Measurements from ENCODE around the gene KTI12. TPM values are rescaled to one million over a fixed set of nuclear protein-coding genes. Genes with fewer than 3 reads are reported as not detected.
A peak's percentile ranks its signal among the peaks of the same experiment; 100 is the strongest.

The KTI12 gene
- total RNA-seq, 4 donors from 2014 or later, result 7.5 to 9.5 (median 8.9) TPM; not detected in 1

DNA sequence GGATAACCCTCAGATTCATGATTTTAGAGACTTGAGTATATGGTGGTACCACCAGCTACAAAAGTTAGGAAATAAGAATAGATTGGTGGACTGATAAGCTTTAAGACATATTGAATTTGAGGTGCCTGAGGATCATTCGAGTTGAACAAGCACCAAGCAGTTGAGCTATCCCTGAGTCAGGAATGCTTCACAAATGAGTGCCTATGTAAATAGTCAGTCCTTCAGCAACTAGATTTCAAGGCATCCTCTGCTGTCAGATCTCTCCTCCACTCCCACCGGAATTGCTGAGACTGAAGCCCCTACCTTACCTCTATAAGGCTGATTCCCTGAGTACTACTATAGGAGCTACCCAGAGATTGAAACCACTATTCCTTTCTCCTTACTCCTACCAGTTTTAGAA is 29.6 kb upstream of the KTI12 start:
- TF ChIP-seq POLR2A (IDR thresholded peaks at IDR 0.05), result no peak
- TF ChIP-seq, protein P1, sequence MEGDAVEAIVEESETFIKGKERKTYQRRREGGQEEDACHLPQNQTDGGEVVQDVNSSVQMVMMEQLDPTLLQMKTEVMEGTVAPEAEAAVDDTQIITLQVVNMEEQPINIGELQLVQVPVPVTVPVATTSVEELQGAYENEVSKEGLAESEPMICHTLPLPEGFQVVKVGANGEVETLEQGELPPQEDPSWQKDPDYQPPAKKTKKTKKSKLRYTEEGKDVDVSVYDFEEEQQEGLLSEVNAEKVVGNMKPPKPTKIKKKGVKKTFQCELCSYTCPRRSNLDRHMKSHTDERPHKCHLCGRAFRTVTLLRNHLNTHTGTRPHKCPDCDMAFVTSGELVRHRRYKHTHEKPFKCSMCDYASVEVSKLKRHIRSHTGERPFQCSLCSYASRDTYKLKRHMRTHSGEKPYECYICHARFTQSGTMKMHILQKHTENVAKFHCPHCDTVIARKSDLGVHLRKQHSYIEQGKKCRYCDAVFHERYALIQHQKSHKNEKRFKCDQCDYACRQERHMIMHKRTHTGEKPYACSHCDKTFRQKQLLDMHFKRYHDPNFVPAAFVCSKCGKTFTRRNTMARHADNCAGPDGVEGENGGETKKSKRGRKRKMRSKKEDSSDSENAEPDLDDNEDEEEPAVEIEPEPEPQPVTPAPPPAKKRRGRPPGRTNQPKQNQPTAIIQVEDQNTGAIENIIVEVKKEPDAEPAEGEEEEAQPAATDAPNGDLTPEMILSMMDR (IDR thresholded peaks at IDR 0.05), result no peak
- DNase-seq, result no peak
- Histone ChIP-seq H3K27me3 (no peaks in the 10 kb centered on the region), H3K27ac (no peak overlapping the region), H3K4me3 (no peak overlapping the region), H3K9me3 (no peaks in the 10 kb centered on the region), H3K4me1 (peaks cover 0 to 7% (median 1%) of the 10 kb centered on the region in 4 donors), H3K36me3 (peaks cover 0 to 70% (median 0%) of the 10 kb centered on the region in 3 donors)

DNA sequence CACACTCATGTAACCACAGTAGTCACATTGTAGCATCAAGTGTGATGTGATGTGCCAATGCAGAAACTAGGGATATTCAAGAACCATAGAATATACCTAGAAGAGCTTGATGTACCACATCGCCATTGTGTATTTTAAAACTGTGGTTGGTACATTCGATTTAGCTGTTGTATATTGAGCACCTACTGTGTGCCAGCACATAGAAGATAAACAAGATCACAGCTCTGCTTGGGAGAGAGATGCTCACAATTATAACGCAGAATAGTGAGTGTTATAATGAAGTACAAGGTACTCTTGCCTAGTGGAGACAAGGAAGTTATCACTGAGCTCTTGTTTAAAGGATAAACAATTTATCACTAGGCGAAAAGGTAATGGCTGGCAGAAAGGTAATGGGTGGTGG is 27.2 kb upstream of the KTI12 start:
- no peak overlapping the region for H3K4me3 ChIP-seq
- H3K36me3 ChIP-seq, result peaks cover 0 to 46% (median 0%) of the 10 kb centered on the region in 3 donors
- no peak for TF ChIP-seq POLR2A (IDR thresholded peaks at IDR 0.05)
- TF ChIP-seq, protein P1 (IDR thresholded peaks at IDR 0.05), result no peak
- H3K9me3 ChIP-seq, result no peaks in the 10 kb centered on the region
- no peak overlapping the region for H3K27ac ChIP-seq
- H3K27me3 ChIP-seq, result no peaks in the 10 kb centered on the region
- no peak for DNase-seq
- peaks cover 0 to 19% (median 5%) of the 10 kb centered on the region in 4 donors for H3K4me1 ChIP-seq

DNA sequence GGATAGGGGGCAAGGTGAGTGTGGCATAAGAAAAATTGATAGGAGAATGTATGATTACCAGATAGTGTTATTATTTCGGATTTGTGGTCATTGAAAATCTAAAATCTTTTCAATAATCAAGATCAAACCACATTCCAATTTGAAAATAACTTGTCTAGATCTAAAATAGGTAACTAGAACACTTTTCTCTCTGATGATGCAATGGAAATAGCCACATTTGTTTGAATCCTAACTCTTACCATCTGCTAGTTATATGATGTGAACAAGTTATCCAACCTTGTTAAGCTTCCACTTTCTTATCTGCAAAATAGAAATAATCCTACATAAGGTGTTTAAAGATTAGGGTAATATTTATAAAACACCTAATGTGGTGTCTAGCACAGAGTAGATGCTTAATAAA is 26.3 kb upstream of the KTI12 start:
- H3K9me3 ChIP-seq, result no peaks in the 10 kb centered on the region

DNA sequence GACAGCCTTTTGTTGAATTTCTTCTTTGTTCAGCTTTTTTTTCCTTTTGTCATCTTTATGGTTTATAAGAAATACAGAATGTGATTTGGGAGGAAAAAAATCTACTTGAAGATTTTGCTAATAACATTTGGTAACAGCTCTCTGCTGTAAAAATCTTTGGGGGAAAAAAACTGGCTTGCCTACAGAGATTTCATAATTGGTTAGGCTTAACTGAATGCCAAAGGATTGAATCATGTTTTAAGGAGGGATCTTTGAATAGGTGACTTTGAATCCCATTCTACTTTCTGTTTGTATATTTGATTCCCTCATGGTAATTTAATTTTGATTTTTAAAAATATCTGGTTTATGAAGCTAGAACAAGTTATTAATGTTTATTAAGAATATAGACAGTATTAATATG is 25.7 kb upstream of the KTI12 start:
- Histone ChIP-seq H3K4me1 (peaks cover 0 to 22% (median 7%) of the 10 kb centered on the region in 4 donors), H3K4me3 (no peak overlapping the region), H3K36me3 (peaks cover 0 to 31% (median 0%) of the 10 kb centered on the region in 3 donors), H3K27ac (no peak overlapping the region), H3K9me3 (no peaks in the 10 kb centered on the region), H3K27me3 (no peaks in the 10 kb centered on the region)
- DNase-seq, result no peak
- TF ChIP-seq, protein P1 (IDR thresholded peaks at IDR 0.05), result no peak
- no peak for TF ChIP-seq POLR2A (IDR thresholded peaks at IDR 0.05)

More for the DNA sequence above, 26.3 kb upstream of the KTI12 start:
- H3K4me1 ChIP-seq, result peaks cover 0 to 19% (median 5%) of the 10 kb centered on the region in 4 donors
- H3K27ac ChIP-seq, result no peak overlapping the region
- H3K36me3 ChIP-seq, result peaks cover 0 to 37% (median 0%) of the 10 kb centered on the region in 3 donors
- no peak for TF ChIP-seq POLR2A (IDR thresholded peaks at IDR 0.05)
- TF ChIP-seq, protein P1 (IDR thresholded peaks at IDR 0.05), result no peak
- H3K4me3 ChIP-seq, result no peak overlapping the region
- H3K27me3 ChIP-seq, result no peaks in the 10 kb centered on the region
- no peak for DNase-seq

DNA sequence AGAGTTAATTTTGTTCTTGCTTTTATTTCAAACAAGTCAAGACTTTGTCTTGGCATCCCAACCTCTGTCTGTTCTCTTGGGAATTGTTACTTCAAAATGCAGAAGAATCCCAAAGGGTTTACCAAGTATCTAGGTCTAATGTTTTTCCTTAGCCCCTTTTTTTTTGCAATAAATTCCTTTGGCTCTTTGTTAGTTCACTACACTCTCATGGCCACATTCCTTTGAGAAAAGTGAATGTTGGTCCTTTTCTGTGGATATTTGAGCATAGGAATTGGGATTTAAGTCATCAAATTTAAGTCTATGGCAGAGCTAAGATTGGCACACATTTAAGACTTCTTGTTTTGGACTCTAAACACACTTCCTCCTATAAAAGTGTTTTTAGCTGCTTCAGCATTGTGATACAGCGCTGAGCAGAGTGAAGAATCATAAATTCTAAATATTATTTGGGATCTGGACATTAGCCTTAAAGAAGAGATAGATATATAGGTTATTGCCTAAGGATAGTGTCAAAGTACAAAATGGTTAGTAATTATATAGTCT is 24.3 kb upstream of the KTI12 start:
- Histone ChIP-seq H3K4me1 (peaks cover 0 to 33% (median 12%) of the 10 kb centered on the region in 4 donors), H3K9me3 (no peaks in the 10 kb centered on the region), H3K27ac (no peak overlapping the region), H3K4me3 (peak overlapping the region in 2 of 4 donors; percentile 92 to 94), H3K36me3 (peaks cover 0 to 19% (median 0%) of the 10 kb centered on the region in 3 donors), H3K27me3 (no peaks in the 10 kb centered on the region)
- TF ChIP-seq POLR2A (IDR thresholded peaks at IDR 0.05), result no peak
- TF ChIP-seq, protein P1 (IDR thresholded peaks at IDR 0.05), result no peak
- no peak for DNase-seq
